Measurements from ENCODE around the gene CTSC. TPM values are rescaled to one million over a fixed set of nuclear protein-coding genes. Genes with fewer than 3 reads are reported as not detected.

The CTSC gene
- total RNA-seq, 4 donors from 2014 or later, result 19.5 to 33.1 (median 28.5) TPM

DNA sequence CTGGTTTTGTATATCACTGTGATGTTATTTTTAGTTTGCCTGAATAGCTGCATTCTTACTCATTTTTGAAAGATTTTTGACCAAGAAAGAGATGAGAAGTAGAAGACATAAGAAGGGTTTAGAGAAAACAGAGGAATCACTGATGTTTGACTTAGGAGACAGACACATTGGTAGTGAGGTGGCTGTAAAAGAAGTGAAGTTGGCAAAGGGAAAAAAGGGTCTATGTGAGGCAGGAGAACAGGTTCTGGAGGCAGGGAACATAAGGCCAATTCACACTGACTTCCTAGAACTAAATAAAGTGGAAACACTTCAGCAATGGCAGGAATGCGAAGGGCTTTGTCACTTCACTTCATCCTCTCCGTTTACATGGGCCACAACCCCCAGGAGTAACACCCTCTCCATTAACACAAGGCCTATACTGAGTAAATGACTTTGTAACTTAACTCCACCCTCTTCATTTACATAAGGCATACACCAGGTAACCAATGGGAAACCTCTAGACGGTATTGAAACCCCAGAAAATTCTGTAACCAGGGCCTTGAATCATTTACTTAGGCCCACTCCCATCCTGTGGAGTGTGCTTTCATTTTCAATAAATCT, 36.5 kb downstream of the CTSC start:
- WGBS, 2 donors, result 89 to 94% methylated on average over 3 of the region's 3 CpGs
- intact Hi-C loops (cut with DNase I; ENCODE audit: low total_unique reads), result no loop called here
- H3K4me3 ChIP-seq (ENCODE audit: low read depth, poor library complexity, severe bottlenecking), result no peak overlapping the region
- no peak for DNase-seq (ENCODE audit: low spot score in 2 of 2)
- no peak for TF ChIP-seq POLR2A (IDR thresholded peaks at IDR 0.05)
- TF ChIP-seq, protein P1, sequence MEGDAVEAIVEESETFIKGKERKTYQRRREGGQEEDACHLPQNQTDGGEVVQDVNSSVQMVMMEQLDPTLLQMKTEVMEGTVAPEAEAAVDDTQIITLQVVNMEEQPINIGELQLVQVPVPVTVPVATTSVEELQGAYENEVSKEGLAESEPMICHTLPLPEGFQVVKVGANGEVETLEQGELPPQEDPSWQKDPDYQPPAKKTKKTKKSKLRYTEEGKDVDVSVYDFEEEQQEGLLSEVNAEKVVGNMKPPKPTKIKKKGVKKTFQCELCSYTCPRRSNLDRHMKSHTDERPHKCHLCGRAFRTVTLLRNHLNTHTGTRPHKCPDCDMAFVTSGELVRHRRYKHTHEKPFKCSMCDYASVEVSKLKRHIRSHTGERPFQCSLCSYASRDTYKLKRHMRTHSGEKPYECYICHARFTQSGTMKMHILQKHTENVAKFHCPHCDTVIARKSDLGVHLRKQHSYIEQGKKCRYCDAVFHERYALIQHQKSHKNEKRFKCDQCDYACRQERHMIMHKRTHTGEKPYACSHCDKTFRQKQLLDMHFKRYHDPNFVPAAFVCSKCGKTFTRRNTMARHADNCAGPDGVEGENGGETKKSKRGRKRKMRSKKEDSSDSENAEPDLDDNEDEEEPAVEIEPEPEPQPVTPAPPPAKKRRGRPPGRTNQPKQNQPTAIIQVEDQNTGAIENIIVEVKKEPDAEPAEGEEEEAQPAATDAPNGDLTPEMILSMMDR (IDR thresholded peaks at IDR 0.05), result no peak

DNA sequence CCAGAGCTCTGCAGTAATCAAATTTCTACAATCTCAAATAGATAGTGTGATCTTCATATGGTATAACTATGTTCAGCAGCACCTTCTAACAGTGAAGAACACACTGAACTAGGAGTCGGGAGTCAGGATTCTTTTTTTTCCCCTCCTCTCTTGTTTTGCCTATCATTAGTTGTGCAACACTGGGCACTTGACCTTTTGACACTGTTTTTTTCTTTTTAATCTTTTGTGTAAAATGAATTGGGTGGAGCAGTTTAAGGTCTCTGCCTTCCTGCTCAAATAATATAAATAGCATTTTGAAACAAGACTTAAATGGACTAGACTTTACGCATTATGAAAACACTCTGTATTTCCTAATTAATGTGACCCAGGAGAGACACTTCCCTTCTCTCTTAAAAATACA, 39.7 kb downstream of the CTSC start:
- DNase-seq (ENCODE audit: low spot score in 2 of 2), result no peak
- no peak overlapping the region for H3K4me3 ChIP-seq (ENCODE audit: low read depth, poor library complexity, severe bottlenecking)
- intact Hi-C loops (cut with DNase I; ENCODE audit: low total_unique reads), result no loop called here
- 73 to 79% methylated on average over 2 of the region's 2 CpGs for WGBS, 2 donors
- no peak for TF ChIP-seq POLR2A (IDR thresholded peaks at IDR 0.05)
- TF ChIP-seq, protein P1 (IDR thresholded peaks at IDR 0.05), result no peak

DNA sequence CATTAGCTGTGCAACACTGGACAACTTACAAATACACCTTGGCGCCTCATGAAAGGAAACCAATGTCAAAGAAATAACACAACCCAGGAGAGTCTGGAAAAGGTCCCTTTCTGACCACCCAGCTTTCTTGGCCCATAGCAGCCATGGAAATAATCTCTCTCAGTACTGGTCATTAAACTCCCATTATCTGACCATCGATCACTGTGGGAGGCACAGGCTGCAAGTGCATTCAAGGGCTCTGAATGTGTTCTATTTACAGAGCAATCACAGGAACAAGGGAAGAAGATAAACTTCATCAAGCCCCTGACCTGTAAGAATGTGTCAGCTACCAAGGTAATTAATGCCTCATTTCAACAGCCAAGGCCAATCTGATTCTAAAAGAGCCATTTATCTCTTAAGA, 40.1 kb downstream of the CTSC start:
- H3K4me3 ChIP-seq (ENCODE audit: low read depth, poor library complexity, severe bottlenecking), result no peak overlapping the region
- WGBS, 2 donors, result 48 to 78% methylated on average over 2 of the region's 2 CpGs
- DNase-seq (ENCODE audit: low spot score in 2 of 2), result no peak
- TF ChIP-seq, protein P1 (IDR thresholded peaks at IDR 0.05), result no peak
- TF ChIP-seq POLR2A (IDR thresholded peaks at IDR 0.05), result no peak
- intact Hi-C loops (cut with DNase I; ENCODE audit: low total_unique reads), result no loop called here

DNA sequence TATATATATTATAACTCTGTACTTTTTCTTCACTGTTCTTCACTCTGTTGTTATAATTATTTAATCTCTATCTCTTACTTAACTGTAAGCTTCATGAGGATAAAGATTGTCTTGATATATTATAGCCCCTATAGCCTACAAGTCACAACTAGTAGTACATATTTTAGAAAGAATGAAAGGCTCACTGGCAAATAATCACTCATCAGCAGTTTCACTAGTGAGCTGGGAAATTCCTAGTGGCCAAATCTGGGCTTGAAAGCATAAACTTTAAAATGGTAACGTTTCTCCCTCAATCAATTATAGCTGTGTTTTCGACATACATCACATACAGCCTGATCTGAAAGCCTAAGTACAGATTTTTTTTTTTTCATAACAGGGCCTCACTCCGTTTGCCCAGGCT, 42.5 kb downstream of the CTSC start:
- no peak overlapping the region for H3K4me3 ChIP-seq (ENCODE audit: low read depth, poor library complexity, severe bottlenecking)
- intact Hi-C loops (cut with DNase I; ENCODE audit: low total_unique reads), result no loop called here
- WGBS, 2 donors, result 86 to 87% methylated on average over 3 of the region's 3 CpGs
- DNase-seq (ENCODE audit: low spot score in 2 of 2), result no peak
- TF ChIP-seq POLR2A (IDR thresholded peaks at IDR 0.05), result no peak
- TF ChIP-seq, protein P1 (IDR thresholded peaks at IDR 0.05), result no peak

DNA sequence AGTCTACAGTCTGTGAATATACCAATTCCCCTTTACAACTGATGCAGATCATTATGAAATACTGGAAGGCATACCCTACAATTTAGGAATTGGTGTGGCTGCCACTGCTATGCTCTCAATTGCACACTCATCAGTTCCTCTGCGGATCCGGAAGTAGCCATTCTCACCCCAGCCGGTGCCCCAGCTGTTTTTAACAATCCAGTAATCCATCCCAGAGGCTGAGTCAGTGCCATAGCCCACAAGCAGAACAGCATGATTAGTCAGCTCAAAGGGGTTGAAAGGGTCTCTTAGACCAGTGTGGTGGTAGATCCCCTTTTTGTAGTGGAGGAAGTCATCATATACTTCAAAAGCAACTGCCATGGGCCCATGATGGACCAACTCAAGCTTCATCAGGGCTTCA, 43.6 kb downstream of the CTSC start:
- 88 to 89% methylated on average over 3 of the region's 3 CpGs for WGBS, 2 donors
- intact Hi-C loops (cut with DNase I; ENCODE audit: low total_unique reads), result no loop called here
- no peak overlapping the region for H3K4me3 ChIP-seq (ENCODE audit: low read depth, poor library complexity, severe bottlenecking)
- no peak for DNase-seq (ENCODE audit: low spot score in 2 of 2)
- TF ChIP-seq, protein P1 (IDR thresholded peaks at IDR 0.05), result no peak
- no peak for TF ChIP-seq POLR2A (IDR thresholded peaks at IDR 0.05)
